Metanephros (tissue), 1 donor: ENCODE results near the gene CEBPB. TPM values are rescaled to one million over a fixed set of nuclear protein-coding genes. Genes with fewer than 3 reads are reported as not detected.

Experiments used
- total RNA-seq: library from RNA; depleted of rRNA; stranded (reverse); fragments of >200 nt; gene quantifications from one replicate; pipeline ENCODE4 v1.2.3, GENCODE V29; 2014

CEBPB gene
- 20.6 TPM for total RNA-seq

DNA sequence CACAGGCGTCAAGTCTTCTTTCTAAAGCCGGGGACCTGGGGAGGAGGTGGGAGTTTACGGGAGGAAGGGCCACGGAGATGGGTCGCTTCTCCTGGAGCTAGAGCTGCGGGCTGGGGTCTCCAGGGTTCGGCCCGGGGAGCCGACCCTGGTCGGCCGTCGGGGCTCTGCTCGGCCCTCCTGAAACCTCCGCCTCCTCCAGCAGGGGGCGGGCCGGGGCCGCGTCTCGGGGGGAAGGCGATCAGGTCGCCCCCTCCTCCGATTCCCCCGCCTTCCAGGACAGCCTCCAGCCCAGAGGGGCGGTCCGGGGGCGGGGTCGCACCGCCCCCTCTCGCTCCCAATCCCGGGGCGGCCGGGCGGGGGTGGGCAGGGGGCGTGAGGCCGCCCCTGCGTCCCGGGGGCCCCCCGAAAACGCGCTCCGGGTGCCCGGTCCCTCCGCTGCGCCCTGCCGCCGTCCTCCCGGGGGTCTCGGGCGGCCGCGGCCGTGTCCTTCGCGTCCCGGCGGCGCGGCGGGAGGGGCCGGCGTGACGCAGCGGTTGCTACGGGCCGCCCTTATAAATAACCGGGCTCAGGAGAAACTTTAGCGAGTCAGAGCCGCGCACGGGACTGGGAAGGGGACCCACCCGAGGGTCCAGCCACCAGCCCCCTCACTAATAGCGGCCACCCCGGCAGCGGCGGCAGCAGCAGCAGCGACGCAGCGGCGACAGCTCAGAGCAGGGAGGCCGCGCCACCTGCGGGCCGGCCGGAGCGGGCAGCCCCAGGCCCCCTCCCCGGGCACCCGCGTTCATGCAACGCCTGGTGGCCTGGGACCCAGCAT lies at the start of gene CEBPB:
Gene CEBPB (plus strand): TSS at position 580 of the 814 bp plus-strand sequence. CDS start 204 bp downstream, at position 784.

DNA sequence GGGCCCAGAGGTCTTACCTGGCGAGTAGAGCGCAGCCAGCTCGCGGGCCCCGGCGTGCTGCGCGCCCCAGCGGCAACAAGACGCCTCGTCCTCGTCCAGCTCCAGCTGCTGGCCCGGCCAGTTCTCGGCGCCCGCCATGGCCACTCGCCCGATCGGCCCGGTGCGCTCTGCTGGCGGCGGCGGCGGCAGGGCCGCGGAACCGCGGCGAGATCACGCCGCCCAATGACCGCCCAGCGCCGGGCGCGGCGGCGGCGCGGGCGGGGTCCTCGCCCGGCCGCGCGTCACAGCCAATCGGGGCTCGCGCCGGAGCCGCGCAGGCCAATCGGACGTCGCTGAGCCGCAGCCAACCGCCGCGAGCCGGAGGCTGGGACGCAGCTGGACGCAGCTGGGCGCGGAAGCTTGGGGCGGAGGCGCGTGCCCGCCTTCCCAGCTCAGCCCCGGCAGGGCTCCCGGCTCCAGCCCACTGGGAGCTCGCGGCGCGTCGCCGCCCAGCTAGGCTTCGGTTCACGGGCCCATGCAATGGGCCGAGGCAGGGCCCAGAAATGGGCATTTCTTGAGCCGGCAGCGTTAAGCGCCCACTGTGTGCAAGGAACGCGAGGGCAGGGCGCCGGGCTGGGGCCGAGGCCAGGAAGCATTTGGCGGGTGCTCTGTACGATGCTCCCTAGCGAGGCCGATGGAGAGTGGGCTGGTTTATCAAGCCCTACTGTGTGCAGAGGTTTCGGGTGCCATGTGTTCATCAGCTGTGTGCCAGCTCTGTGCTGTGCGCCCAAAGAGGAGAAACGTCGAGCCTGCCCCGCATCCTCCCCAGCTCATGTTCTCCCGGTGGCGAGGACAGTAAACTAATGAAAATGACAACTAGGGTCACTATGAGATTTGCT lies 36.9 kb upstream of the CEBPB start, which contains the start of gene PEDS1:
Gene PEDS1 (minus strand): TSS at position 224 of the 878 bp plus-strand sequence. CDS start 86 bp downstream, at position 138.

Other genes starting within 250 kb of the CEBPB start
- gene SNAI1, start 207.8 kb upstream of the CEBPB start, total RNA-seq = 7.2 TPM
- 58.7 TPM for gene UBE2V1, start 77.7 kb upstream of the CEBPB start, total RNA-seq
- gene PEDS1, start 37.1 kb upstream of the CEBPB start, total RNA-seq = 15.2 TPM